Stimulated activated CD8-positive, alpha-beta memory T cell treated with anti-CD3 and anti-CD28 coated beads, Interleukin-4, amount 100 ng/mL, for 1 hour (primary cell): ENCODE measurements around the gene SMDT1.

ENCODE experiments used
- DNase-seq, 2 donors: peaks; one replicate each; pipeline ENCODE4 v3.0.0-alpha.2; 2020; ENCODE audit warnings: low read depth in 2 of 2, low spot score in 1 of 2

The SMDT1 gene

DNA sequence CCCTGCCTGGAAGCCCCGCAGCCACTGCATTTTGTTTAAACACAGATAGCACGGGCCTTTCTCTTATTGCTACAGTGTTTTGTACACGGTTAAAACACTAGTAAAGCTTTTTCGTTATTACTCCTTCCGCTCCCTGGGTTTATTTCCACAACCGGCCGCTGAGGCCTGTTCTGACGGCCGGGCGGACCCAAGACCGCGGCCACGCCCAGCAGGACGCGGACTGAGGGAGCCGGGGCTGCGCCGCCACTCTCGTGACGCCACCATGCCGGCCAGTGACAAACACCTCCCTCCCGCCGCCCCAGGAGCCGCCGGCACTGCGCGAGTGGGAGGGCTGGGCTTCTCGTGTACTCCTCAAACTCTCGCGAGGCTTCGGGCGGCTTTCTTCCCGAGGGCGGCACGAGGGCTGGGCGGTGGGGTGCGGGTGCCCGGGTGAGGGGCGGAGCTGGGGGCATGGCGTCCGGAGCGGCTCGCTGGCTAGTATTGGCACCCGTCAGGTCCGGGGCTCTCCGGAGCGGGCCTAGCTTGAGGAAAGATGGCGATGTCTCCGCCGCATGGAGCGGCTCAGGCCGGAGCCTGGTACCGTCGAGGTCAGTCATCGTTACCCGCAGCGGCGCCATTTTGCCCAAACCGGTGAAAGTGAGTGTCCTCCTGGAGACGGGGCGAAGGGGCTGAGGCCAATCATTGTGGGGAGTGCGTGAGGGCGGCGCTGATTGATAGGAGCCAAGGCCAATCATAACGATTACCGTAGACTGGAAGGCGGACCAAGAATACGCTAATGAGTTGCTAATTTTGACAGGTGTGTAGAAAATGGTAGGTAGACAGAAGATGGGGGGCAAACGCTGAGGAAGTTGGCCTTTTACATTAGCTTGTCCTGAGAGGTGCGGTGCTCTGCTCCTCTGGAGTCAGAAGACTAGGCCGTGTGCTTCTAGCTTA is at the start of gene SMDT1:
Gene SMDT1, plus strand, starts transcription at position 382 of the 933 bp plus-strand sequence. Its CDS starts 69 bp downstream, at position 451.
- DNase-seq, result peak; percentile 97

DNA sequence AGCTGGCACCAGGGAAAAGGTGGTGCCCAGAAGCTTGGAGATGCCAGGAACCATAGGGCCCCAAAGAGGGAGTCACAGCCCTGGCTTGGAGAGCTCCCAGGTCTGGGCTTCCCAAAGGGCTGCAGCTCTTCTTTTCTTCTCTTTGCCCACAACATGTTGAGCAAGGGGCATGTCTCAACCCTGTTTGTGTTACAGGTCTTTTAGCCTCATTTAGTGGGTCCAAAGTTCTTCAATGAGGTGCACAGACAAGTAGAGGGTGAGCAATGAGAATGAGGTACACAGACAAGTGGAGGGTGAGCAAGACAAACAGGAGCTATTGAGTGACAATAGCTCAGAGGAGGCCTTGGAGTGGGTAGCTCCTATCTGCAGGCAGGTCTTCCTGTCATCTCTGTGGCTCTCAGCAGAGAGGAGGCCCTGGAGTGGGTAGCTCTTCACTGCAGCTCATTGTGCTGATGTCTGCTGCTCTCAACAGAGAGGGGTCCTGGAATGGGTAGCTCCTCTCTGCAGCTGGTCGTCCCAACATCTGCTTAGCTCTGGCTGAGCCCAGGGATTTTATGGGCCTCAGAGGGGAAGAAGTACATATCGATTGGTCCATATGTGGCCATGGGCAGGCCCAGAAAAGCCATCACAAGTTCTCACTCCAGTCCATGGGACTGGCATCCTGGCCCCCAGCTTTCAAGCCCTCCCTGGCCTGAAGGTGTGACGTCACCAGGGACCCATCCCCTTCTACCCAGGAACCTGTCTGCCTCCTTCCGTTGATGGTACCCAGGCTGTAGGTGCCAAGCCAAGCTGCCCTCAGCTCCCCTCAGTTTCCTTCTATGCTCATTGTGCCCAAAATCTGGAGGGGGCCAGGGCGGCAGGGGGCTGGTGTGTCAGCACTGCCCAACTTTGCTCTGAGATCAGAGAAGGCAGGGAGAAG is 46.0 kb upstream of the SMDT1 start:
- DNase-seq, result no peak

DNA sequence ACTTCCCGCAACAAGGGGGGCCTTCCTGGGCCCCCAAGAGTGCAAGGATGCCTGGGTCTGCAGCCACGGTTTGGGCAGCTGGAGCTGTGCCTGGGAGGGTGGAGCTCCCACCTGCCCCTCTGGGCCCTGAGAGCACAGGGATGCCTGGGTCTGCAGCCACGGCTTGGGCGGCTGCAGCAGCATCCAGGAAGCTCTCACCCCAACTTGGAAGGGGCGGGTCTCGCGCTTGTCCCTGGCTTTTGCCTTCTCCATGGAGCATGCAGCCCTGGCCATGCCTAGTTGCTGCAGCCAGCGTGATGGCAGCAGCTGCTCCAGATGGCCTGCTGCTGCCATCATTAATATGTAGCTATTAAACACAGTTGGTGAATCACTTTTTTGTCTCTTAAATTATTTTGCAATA is 44.2 kb upstream of the SMDT1 start:
- DNase-seq, result no peak

DNA sequence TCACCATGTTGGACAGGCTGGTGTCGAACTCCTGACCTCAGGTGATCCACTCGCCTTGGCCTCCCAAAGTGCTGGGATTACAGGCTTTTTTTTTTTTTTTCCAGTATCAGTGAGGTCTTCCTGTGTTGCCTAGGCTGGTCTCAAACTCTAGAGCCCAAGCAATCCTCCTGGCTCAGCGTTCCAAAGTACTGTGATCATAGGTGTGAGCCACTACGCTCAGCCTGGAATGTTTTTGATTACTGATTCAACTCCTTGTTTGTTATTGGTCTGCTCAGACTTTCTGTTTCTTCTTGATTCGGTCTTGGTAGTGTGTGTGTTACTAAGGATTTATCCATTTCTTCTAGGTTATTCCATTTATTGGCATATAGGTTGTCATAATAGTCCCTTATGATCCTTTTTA is 40.2 kb upstream of the SMDT1 start:
- no peak for DNase-seq

DNA sequence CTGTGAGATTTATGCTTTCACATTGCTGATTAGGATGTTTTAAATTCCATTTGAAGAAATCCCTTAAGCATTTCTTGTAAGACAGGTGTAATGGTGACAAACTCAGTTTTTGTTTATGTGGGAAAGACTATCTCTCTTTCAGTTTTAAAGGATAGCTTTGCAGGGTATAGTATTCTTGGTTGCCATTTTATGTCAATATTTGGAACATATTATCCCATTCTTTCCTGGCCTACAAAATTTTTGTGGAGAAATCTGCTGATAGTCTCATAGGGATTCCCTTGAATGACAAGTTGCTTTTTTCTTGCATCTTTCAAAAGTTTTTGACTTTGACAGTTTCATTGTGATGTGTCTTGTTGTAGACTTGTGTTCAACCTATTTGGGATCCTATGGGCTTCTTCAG is 37.7 kb upstream of the SMDT1 start:
- no peak for DNase-seq

- DNase-seq, result no peak
Measured at GRCh38 chr22:42050641-42051180, 28.8 kb upstream of the SMDT1 start.

GRCh38 chr22:42052765-42053164 is 26.7 kb upstream of the SMDT1 start:
- DNase-seq, result no peak

DNA sequence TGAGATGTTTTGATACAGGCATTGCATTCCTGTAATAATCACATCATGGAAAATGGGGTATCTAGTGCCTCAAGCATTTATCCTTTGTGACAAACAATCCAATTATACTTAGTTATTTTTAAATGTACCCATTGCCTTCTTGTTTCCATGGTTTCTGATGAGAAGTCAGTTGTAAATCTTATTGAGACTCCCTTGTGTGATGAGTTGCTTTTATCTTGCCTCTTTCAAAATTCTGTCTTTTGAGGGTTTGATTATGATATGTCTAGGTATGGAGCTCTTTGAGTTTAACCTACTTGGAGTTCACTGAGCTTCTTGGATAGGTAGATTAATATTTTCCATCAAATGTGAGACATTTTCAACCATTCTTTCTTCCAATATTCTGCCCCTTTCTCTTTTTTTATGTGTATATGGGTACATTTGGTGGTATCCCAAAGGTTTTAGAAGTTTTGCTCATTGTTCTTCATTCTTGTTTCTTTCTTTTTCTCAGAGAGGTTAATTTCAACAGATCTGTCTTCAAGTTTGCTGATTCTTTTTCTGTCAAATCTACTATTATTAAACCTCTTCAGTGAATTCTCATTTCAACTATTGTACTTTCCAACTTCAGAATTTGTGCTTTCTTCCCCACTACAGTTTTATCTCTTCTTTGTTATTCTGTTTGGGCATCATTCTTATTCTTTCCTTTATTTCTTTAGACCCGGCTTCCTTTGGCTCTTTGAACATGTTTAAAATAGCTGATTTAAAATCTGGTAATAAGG is 22.6 kb upstream of the SMDT1 start:
- no peak for DNase-seq

DNA sequence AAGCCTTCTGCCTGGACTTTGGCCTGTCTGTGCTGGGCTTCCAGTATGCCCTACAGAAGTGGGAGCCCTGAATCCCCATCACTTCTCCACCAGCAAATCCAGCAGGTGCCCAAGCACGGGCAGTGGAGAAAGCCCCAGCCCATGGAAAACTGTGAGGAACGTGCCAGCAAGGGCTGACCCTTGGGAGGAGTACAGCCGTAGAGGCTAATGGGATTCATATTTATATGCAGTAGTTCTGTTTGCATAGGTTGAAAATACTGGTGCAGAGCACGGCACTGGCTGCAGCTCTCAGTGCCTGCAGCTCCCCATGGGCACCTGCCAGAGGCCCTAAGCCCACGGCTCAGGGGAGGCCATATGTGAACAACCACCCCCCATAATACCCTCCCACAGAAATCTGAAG is 19.0 kb upstream of the SMDT1 start:
- DNase-seq, result no peak

- no peak for DNase-seq
Measured at GRCh38 chr22:42061041-42061440, 18.5 kb upstream of the SMDT1 start.

- no peak for DNase-seq
Measured at GRCh38 chr22:42062506-42063170, 16.9 kb upstream of the SMDT1 start.

- no peak for DNase-seq
Measured at GRCh38 chr22:42064629-42065028, 14.9 kb upstream of the SMDT1 start.

DNA sequence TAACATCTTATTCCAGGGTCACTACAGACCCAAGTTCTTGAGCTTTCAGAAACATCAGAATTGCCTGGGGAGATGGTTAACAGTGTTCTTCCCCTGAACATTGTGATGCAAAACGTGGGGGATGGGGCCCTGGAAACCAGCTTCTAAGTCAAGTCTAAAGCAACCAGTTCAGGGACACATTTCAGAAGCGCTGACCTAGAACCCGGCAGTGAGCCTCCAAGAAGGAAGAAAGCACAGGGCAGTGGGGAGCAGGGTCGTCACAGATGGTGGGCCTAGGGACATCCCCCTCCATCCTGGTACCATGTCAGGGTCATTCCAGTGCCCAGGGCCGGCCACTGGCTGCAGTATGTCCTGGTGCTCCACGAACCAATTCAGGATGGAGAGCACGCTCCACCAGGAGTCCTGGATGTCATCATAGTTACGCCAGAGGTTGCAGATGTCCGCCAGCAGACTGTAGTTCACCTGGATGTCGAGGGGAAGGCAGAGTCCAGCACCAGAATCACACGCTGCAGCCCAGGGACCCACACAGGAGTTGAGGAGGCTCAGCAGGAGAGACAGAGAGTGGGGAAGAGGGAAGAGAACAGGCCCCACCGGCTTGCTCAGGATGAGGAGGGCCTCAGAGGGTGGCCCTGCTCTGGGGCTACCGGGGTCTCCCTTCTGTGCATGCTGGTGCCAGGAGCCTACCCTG is 13.9 kb upstream of the SMDT1 start:
- no peak for DNase-seq

DNA sequence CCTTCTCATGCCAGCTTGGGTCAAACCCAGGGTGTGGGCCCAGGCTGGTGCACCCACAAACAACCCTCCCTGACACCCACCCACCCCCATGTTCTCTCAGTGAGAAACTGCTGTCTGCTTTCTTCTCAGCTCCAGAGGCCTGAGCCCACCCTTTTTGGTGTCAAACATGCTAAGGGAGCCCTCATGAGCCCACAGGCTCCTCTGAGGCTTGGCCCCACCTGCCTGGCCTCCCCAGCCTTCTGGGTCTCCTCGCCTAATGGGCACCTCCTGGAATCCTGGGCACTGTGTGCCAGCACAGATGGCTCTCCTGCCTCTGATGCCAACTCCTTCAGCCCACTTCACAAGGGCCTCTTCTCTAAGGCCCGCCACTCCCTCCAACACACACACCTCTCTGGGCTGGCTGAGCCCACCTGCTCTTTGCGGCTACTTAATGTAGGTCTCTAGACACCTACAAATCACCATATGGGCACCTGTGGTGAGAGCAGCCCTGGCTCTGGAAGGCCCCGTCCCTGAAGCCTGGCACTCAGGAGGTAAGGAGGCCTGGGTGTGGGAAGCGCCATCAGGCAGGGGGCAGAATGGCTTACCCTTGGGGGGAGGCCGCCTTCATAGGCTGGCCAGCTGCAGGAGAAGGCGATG is 13.3 kb upstream of the SMDT1 start:
- no peak for DNase-seq

GRCh38 chr22:42066937-42067336 is 12.6 kb upstream of the SMDT1 start:
- DNase-seq, result no peak

DNA sequence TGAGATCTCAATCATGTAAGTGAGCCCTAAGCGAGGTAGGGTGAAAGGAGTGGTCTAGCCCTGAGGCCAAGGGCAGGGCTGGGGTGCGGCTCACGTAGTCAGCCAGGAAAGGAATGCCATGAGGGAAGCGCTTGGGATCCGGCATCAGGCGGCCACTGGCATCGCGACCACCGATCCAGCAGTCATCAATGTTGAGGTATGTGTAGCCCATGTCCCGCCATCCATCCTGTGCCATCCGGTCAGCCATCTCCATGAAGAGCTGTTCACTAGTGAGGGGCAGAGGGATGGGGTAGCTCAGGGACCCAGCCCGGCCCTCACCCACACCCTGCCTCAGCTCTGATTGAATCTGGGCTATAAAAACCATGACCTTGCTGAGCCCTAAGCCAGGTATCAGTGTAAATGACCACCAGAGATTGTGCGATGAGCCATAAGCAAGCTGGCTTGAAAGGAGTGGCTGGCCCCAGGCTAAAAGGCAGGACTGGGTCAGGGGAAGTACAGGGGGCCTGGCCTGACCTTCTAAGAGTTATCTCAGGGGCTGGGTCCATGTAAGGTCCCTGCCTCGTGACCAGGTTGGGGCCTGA is 11.7 kb upstream of the SMDT1 start:
- no peak for DNase-seq

GRCh38 chr22:42068291-42068690 is 11.2 kb upstream of the SMDT1 start:
- no peak for DNase-seq

DNA sequence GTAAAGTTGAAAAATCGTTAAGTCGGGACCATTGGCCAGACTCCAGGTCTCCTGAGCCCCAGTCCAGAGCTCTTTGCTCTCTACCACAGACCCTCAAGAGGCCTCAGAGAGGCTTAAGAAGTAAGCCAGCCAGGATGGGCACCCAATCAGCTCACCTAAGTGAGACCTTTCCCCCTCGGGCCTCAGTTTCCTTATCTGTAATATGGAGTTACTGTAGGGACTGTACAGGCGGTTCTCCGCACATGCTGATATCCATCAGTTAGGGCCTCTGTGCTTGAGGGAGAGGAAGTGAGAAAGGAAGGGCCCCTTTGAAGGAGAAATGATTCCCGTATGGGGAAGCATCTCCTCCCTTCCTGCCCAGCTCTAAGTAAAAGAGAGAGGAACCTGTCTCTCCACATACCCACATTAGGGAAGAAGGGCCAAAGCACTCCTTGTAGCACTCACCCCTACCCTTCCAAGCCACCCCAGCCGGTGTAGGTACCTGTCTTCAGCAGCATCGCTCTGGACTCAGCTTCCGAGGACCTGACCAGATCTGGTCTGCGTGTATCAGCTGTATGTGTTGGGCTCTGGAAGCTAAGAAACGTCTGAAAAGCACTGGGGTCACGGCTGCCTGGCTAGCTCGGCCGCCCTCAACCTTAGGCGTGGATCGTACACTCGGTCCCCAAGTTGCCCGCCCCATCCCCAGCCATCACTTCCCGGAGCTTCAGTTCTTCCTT is 9.5 kb upstream of the SMDT1 start:
- no peak for DNase-seq
